AG10803 (cell line): Measurements from ENCODE around the gene YIF1A.
"Not testable (repeated sequence)": the region's sequence is repeated elsewhere in the genome, so short reads cannot be mapped to it uniquely, and the experiment has no call there.

ENCODE experiments used
- DNase-seq: peaks from one replicate; pipeline ENCODE4 v3.0.0; 2010; ENCODE audit warnings: low read depth
- H3K4me3 ChIP-seq: 2 replicates; pipeline ENCODE4 v1.5.1; 2011; ENCODE audit warnings: mild to moderate bottlenecking, low read length, control low read depth
- CTCF ChIP-seq: conservative IDR thresholded peaks from 2 replicates; pipeline ENCODE4 v1.5.1; 2011; ENCODE audit warnings: mild to moderate bottlenecking, low read length, control low read depth, inconsistent platforms

The YIF1A gene

GRCh38 chr11:66312549-66313320 is 23.8 kb upstream of the YIF1A start:
- peak overlapping the region; percentile 93 for H3K4me3 ChIP-seq
- DNase-seq: peak; percentile 100
- no peak for TF ChIP-seq CTCF

- peak; percentile 87 for DNase-seq
- TF ChIP-seq CTCF: peak; percentile 86
- peak overlapping the region; percentile 69 for H3K4me3 ChIP-seq
Observed at GRCh38 chr11:66311965-66312548, 23.1 kb upstream of the YIF1A start.

GRCh38 chr11:66311470-66311964 is 22.6 kb upstream of the YIF1A start:
- TF ChIP-seq CTCF: no peak
- DNase-seq: no peak
- H3K4me3 ChIP-seq: peak overlapping the region; percentile 69

- DNase-seq, H3K4me3 ChIP-seq: not testable (repeated sequence)
Observed at GRCh38 chr11:66310803-66311440, 22.0 kb upstream of the YIF1A start.

GRCh38 chr11:66310324-66310723 is 21.4 kb upstream of the YIF1A start:
- no peak for TF ChIP-seq CTCF
- DNase-seq: no peak
- H3K4me3 ChIP-seq: no peak overlapping the region

- DNase-seq: no peak
- TF ChIP-seq CTCF: no peak
- H3K4me3 ChIP-seq: no peak overlapping the region
Observed at GRCh38 chr11:66309475-66309874, 20.5 kb upstream of the YIF1A start.

- no peak for DNase-seq
- H3K4me3 ChIP-seq: no peak overlapping the region
- TF ChIP-seq CTCF: no peak
Observed at GRCh38 chr11:66302656-66303055, 13.7 kb upstream of the YIF1A start.
